SH-SY5Y (cell line): ENCODE measurements around the gene FAM222B.

Experiments used
- GATA2 ChIP-seq: IDR thresholded peaks from 2 replicates; pipeline ENCODE4 v1.6.1; 2011; ENCODE audit warnings: mild to moderate bottlenecking, low read depth, low read length
- GATA3 ChIP-seq: IDR thresholded peaks from 2 replicates; pipeline ENCODE4 v1.6.1; 2011; ENCODE audit warnings: low read depth, mild to moderate bottlenecking, low read length, moderate library complexity

DNA sequence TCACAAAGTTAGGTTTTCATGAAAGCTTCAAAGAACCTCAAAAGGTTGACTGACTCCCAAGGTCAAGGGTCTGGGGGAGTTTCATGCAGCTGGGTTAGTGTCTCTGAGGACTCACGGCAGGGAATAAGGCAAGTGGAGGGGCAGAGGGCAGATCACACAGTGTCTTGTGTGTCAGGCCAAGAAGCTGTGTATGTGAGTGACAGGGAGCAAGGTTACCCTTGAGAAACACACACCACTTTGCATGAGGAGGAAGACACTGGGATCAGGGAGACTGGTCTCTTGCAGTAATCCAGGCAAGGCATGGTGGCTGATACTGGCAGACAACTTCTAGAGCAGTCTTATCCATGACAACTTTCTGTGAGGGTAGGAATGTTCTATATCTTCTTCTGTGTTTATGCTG lies 48.6 kb upstream of the FAM222B start:
- TF ChIP-seq GATA2, result no peak
- TF ChIP-seq GATA3, result no peak
